GM18858 (cell line): ENCODE results near the gene KRT14.
"Not testable (repeated sequence)": the region's sequence is repeated elsewhere in the genome, so short reads cannot be mapped to it uniquely, and the experiment has no call there.

Source experiments
- ATAC-seq: cut with Tn5 transposase; IDR thresholded peaks from one replicate; pipeline ENCODE4 v1.9.1; 2021; ENCODE audit not compliant: unreplicated experiment

The KRT14 gene

DNA sequence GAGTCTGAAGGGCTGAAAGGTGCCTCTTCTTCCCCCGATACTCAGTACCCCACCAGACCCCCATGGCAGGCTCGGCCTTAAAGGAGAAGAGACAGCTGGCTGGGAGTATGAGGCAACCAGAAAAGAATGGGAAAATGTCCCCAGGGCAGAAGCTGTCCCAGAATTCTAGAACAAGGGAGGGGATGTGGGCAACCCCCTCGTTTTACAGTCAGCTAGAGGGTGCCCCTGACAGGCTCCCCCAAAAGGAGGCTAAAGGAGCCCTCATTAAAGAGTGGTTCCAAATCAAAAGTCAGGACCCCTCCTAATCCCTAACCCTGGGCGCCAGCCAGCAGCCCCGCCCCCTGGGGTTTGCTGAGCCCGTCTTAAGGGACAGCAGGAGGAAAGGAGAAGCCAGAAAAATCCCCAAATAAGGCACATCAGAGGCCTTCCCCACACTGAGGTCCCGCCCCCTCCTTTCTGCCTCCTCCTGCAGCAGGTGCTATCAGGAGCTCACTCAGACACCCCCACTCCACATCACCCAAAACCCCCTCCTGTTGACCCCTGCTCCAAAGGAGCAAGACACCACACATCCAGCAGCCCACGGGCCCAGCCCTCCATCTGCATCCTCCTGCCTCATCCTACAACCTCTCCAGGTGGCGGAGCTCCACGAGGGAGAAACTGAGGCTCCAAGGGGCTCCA lies 36.6 kb upstream of the KRT14 start:
- ATAC-seq: not testable (repeated sequence)

- not testable (repeated sequence) for ATAC-seq
Measured at GRCh38 chr17:41622340-41623183, 35.9 kb upstream of the KRT14 start.

GRCh38 chr17:41621916-41622315 lies 35.2 kb upstream of the KRT14 start:
- no peak for ATAC-seq

GRCh38 chr17:41621435-41621817 lies 34.7 kb upstream of the KRT14 start:
- not testable (repeated sequence) for ATAC-seq

GRCh38 chr17:41620583-41621434 lies 34.1 kb upstream of the KRT14 start:
- no peak for ATAC-seq

- not testable (repeated sequence) for ATAC-seq
Measured at GRCh38 chr17:41619927-41620582, 33.4 kb upstream of the KRT14 start.

- no peak for ATAC-seq
Measured at GRCh38 chr17:41619036-41619926, 32.6 kb upstream of the KRT14 start.

DNA sequence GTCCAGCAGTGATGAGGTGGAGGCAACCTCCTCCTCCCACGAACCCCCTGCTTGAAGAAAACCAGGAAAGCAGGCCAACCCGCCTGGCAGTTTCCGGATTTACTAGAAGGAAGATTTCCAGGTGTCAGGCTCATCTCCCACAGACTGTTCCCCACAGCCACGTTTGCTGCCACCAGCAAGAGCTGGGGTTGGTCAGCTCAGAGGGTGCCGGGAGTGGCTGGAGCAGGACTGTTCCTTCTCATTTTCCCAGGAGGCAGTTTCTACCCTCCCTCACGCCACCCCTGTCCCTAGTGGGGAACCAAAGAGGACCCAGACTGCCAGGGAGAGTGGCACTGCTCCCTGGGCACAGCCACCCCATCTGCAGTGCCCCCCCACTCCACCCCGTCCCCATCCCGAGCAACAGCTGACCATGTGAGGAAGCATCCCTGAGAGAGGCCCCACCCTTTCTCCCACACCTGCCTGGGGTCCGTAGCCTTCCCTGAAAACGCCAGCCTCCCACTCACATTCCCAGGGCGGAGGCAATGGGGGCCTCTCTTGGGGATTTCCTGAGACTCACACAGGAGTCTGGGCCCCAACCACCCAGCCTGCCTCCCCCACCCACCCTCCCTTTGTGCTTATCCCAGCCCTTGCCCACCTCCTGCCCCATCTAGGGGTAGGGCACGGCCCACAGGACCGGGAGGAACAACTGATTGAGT lies 31.8 kb upstream of the KRT14 start:
- ATAC-seq: no peak

GRCh38 chr17:41617698-41618097 lies 31.0 kb upstream of the KRT14 start:
- no peak for ATAC-seq

DNA sequence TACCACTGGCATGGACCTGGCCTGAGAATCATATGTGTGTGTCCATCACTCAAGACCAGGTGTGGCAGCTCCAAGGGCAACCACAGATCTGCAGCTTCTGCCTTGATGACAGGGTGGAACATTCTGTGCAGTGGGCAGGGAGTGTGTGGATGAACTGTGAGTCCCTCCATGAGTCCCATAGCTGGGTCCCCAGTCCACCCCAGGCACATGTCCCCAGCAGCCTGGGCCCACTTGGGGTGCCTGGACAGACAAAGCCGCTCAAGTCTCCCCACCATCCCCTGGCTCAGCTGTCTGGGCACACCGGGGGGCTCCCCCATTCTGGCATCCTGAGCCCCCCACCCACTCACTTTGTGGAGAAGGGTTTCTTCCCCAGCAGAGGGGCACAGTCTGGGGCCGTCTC lies 30.4 kb upstream of the KRT14 start:
- no peak for ATAC-seq

DNA sequence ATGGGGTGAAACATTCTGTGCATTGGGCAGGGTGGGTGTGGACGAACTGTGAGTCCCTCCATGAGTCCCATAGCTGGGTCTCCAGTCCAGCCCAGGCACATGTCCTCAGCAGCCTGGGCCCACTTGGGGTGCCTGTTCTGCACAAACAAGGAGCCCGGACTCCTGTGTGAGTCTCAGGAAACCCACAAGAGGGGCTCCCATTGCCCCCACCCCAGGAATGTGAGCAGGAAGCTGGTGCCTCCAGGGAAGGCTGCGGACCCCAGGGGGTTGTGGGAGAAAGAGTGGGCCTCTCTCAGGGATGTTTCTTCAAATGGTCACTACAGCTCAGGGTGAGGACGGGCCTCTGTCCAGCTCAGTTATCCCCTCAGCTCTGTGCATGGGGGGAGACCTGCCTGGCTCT lies 29.8 kb upstream of the KRT14 start:
- not testable (repeated sequence) for ATAC-seq

- ATAC-seq: no peak
Measured at GRCh38 chr17:41615454-41615853, 28.8 kb upstream of the KRT14 start.

DNA sequence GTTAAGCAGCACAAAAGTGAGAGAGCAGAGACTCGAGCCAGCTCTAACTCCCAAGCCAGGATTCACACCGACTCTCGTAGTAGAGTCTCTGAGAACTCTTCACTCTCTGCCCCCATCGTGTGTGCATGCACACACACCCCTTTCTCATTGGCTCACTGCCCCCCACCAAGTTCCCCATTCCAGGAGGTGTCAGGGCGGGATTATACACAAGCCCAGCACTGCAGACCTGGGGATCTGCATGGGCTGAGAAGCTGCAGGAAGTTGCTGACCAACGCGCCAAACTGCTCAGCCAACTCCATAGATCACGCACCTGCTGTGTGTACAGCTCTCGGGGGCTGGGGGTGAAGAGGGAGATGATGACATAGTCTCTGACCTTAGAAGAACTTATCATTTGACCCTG lies 28.1 kb upstream of the KRT14 start:
- ATAC-seq: not testable (repeated sequence)

- ATAC-seq: no peak
Measured at GRCh38 chr17:41614098-41614497, 27.4 kb upstream of the KRT14 start.

- no peak for ATAC-seq
Measured at GRCh38 chr17:41613277-41614082, 26.8 kb upstream of the KRT14 start.

DNA sequence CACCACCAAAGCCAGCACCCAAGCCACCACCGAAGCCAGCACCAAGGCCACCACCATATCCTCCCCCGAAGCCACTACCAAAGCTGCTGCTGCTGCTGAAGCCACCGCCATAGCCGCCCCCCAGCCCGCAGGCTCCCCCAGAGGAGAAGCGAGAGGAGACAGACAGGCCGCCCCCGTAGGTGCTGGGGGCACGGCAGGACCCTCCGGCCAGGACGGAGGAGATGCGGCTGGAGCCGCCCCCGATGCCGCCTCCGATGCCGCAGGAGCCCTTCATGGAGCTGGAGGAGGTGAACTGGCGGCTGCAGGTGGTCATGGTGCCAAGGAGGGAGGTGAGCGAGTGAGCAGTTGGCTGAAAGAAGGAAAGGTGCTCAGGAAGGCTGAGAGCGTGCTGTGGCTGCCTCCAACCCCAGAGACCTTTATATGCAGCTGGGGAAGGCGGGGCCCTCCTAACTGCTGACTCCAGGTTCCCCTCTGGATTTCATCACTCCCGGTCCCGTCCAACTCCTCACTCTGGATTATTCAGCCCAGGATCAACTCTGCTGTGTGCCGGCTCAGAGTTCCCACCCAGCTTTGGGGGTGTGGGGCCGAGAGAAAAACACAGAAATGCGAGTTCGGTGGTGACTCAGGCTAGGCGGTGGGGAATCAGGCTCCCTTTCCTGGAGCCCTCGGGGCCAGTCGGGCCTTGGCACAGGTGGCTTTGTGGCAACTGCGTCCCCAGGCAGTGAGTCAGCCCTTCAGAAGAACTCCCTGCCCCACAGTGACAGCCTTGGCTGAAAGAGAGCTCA lies 25.9 kb upstream of the KRT14 start, which contains the start of gene KRT16:
TSS of gene KRT16 (minus strand) at position 392 of the 785 bp plus-strand sequence. CDS start at position 313, 79 bp downstream.
- not testable (repeated sequence) for ATAC-seq

GRCh38 chr17:41610965-41611640 lies 24.4 kb upstream of the KRT14 start:
- no peak for ATAC-seq
